H1 (cell line): Measurements from ENCODE around the gene SLC24A1. TPM values are rescaled to one million over a fixed set of nuclear protein-coding genes. Genes with fewer than 3 reads are reported as not detected.
A peak's percentile ranks its signal among the peaks of the same experiment; 100 is the strongest.

Experiments
- CTCF ChIA-PET: fragments of 300-600 bp; sonication (Branson Sonifier 250); formaldehyde crosslinking; loops from one replicate; lab custom pipeline; 2021; ENCODE audit not compliant: partially characterized antibody; lab: Charles Lee
- POLR2A ChIA-PET: fragments of 300-600 bp; sonication (Branson Sonifier 250); formaldehyde crosslinking; loops from one replicate; lab custom pipeline; 2021; ENCODE audit warnings: inconsistent platforms; ENCODE audit not compliant: partially characterized antibody; lab: Charles Lee
- DNase-seq, 2 experiments: peaks; one replicate each; pipeline versions ENCODE4 v3.0.0 to v3.0.0-alpha.2; 2010 to 2022; ENCODE audit warnings: low spot score in 2 of 2, low read depth in 1 of 2, mixed read lengths in 1 of 2
- FAIRE-seq: peaks from 2 replicates; lab custom pipeline; 2011; peaks lifted over from hg19 to GRCh38; lab: Jason Lieb, UNC
- H2AFZ ChIP-seq: 2 replicates; pipeline ENCODE4 v1.8.1; 2012; ENCODE audit warnings: low read length, inconsistent platforms
- H2AK5ac ChIP-seq: 2 replicates; pipeline ENCODE4 v1.6.1; 2013; ENCODE audit warnings: low read depth, low read length
- H2BK120ac ChIP-seq: replicated peaks from 2 replicates; pipeline ENCODE3; 2013; ENCODE audit warnings: low read depth, low read length, inconsistent platforms
- H2BK12ac ChIP-seq: 2 replicates; pipeline ENCODE4 v1.6.1; 2013; ENCODE audit warnings: low read depth, low read length
- H2BK15ac ChIP-seq: 2 replicates; pipeline ENCODE4 v1.6.1; 2013; ENCODE audit warnings: low read length
- H2BK20ac ChIP-seq: 2 replicates; pipeline ENCODE4 v1.6.1; 2013; ENCODE audit warnings: low read length
- H2BK5ac ChIP-seq: 2 replicates; pipeline ENCODE4 v1.6.1; 2013; ENCODE audit warnings: low read depth, low read length
- H3K14ac ChIP-seq: 2 replicates; pipeline ENCODE4 v1.6.1; 2013; ENCODE audit warnings: inconsistent platforms; ENCODE audit not compliant: insufficient read length
- H3K18ac ChIP-seq: 2 replicates; pipeline ENCODE4 v1.6.1; 2013; ENCODE audit warnings: low read length; ENCODE audit errors: extremely low read depth
- H3K23ac ChIP-seq: 2 replicates; pipeline ENCODE4 v1.6.1; 2013; ENCODE audit warnings: inconsistent platforms; ENCODE audit not compliant: insufficient read length
- H3K23me2 ChIP-seq: 2 replicates; pipeline ENCODE4 v1.6.1; 2013; ENCODE audit warnings: low read depth, low read length
- H3K27ac ChIP-seq: 2 replicates; pipeline ENCODE4 v1.6.1; 2011; ENCODE audit warnings: low read depth, low read length, inconsistent platforms
- H3K27me3 ChIP-seq, 4 experiments: replicated peaks in 1 of 4; 1 replicate in 1 of 4; 2 replicates in 3 of 4; pipeline versions ENCODE4 v1.6.1 to v1.8.1; 2011 to 2013; ENCODE audit warnings: low read length in 3 of 4, mild to moderate bottlenecking in 3 of 4, inconsistent platforms in 2 of 4, mixed read lengths in 2 of 4, moderate library complexity in 1 of 4; ENCODE audit not compliant: control insufficient read depth in 3 of 4, insufficient read depth in 3 of 4; ENCODE audit errors: extremely low read depth in 1 of 4
- H3K36me3 ChIP-seq, 4 experiments: 2 replicates each; pipeline versions ENCODE4 v1.6.1 to v1.8.1; 2011 to 2013; ENCODE audit warnings: mild to moderate bottlenecking in 4 of 4, low read length in 3 of 4, moderate library complexity in 2 of 4, control low read depth in 1 of 4, inconsistent platforms in 1 of 4; ENCODE audit not compliant: insufficient read depth in 4 of 4, control insufficient read depth in 2 of 4
- H3K4ac ChIP-seq: replicated peaks from 2 replicates; pipeline ENCODE3; 2013; ENCODE audit warnings: low read length, low read depth, mixed read lengths, inconsistent platforms; ENCODE audit not compliant: insufficient read length
- H3K4me1 ChIP-seq, 4 experiments: replicated peaks in 1 of 4; 1 replicate in 1 of 4; 2 replicates in 3 of 4; pipeline versions ENCODE4 v1.6.1 to v1.8.1; 2011 to 2013; ENCODE audit warnings: low read length in 3 of 4, inconsistent platforms in 2 of 4, mixed read lengths in 1 of 4; ENCODE audit not compliant: insufficient read depth in 4 of 4, control insufficient read depth in 3 of 4
- H3K4me2 ChIP-seq, 2 experiments: 2 replicates each; pipeline versions ENCODE4 v1.6.1 to v1.8.1; 2011 to 2013; ENCODE audit warnings: low read depth in 2 of 2, low read length in 2 of 2, control low read depth in 1 of 2, inconsistent platforms in 1 of 2, mild to moderate bottlenecking in 1 of 2; ENCODE audit not compliant: insufficient read depth in 1 of 2
- H3K4me3 ChIP-seq, 4 experiments: fragments of 200-600, 300-600 bp in 1 of 4; sonication (generic), shearing (Covaris generic), sonication (Bioruptor Twin) in 1 of 4; 2 replicates each; pipeline versions ENCODE4 v1.5.1 to v1.8.1; 2011 to 2016; ENCODE audit warnings: low read length in 4 of 4, low read depth in 3 of 4, control low read depth in 2 of 4, inconsistent platforms in 2 of 4, mild to moderate bottlenecking in 2 of 4, mixed read lengths in 1 of 4, moderate library complexity in 1 of 4; ENCODE audit not compliant: insufficient read depth in 2 of 4; ENCODE audit errors: extremely low read depth in 1 of 4
- H3K56ac ChIP-seq: replicated peaks from 2 replicates; pipeline ENCODE3; 2013; ENCODE audit warnings: low read depth, mild to moderate bottlenecking, mixed read lengths, low read length, inconsistent platforms; ENCODE audit not compliant: insufficient read length
- H3K79me1 ChIP-seq: 2 replicates; pipeline ENCODE4 v1.6.1; 2013; ENCODE audit warnings: low read depth, low read length, control low read depth
- H3K79me2 ChIP-seq, 2 experiments: 2 replicates each; pipeline versions ENCODE4 v1.6.1 to v1.8.1; 2012 to 2013; ENCODE audit warnings: low read length in 2 of 2, mild to moderate bottlenecking in 2 of 2, inconsistent platforms in 1 of 2; ENCODE audit not compliant: insufficient read depth in 2 of 2, control insufficient read depth in 1 of 2
- H3K9ac ChIP-seq, 4 experiments: replicated peaks in 1 of 4; 1 replicate in 1 of 4; 2 replicates in 3 of 4; pipeline versions ENCODE4 v1.6.1 to v1.8.1; 2011 to 2013; ENCODE audit warnings: low read depth in 3 of 4, low read length in 3 of 4, control low read depth in 2 of 4, mild to moderate bottlenecking in 2 of 4, moderate library complexity in 2 of 4, inconsistent platforms in 1 of 4; ENCODE audit errors: extremely low read depth in 1 of 4
- H3K9me3 ChIP-seq, 2 experiments: 2 replicates each; pipeline versions ENCODE4 v1.6.1 to v1.8.1; 2012 to 2013; ENCODE audit warnings: mild to moderate bottlenecking in 2 of 2, moderate library complexity in 2 of 2, control low read depth in 1 of 2, inconsistent platforms in 1 of 2, low read depth in 1 of 2, low read length in 1 of 2, mixed read lengths in 1 of 2; ENCODE audit not compliant: insufficient read depth in 2 of 2
- H4K20me1 ChIP-seq, 2 experiments: replicated peaks in 1 of 2; 2 replicates each; pipeline versions ENCODE3 to v1.8.1; 2011 to 2013; ENCODE audit warnings: inconsistent platforms in 2 of 2, low read length in 2 of 2, mild to moderate bottlenecking in 1 of 2; ENCODE audit not compliant: insufficient read depth in 2 of 2, control insufficient read depth in 1 of 2
- H4K5ac ChIP-seq: 2 replicates; pipeline ENCODE4 v1.6.1; 2013; ENCODE audit warnings: low read length, low read depth, mixed read lengths, inconsistent platforms; ENCODE audit not compliant: insufficient read length
- H4K8ac ChIP-seq: 2 replicates; pipeline ENCODE4 v1.8.0; 2013; ENCODE audit warnings: mild to moderate bottlenecking, moderate library complexity, low read length, inconsistent platforms; ENCODE audit not compliant: insufficient read depth; ENCODE audit errors: extremely low read depth
- H4K91ac ChIP-seq: replicated peaks from 2 replicates; pipeline ENCODE3; 2013; ENCODE audit warnings: low read length, mixed read lengths, inconsistent platforms; ENCODE audit not compliant: insufficient read length
- ATF3 ChIP-seq: IDR thresholded peaks from 2 replicates; pipeline ENCODE4 v1.6.1; 2011; ENCODE audit warnings: low read depth, mild to moderate bottlenecking, low read length; ENCODE audit not compliant: insufficient read depth
- BRCA1 ChIP-seq: IDR thresholded peaks from 2 replicates; pipeline ENCODE4 v1.6.1; 2012; ENCODE audit warnings: low read depth, low read length, improper control_type of control experiment
- RXRA ChIP-seq: IDR thresholded peaks from 2 replicates; pipeline ENCODE4 v1.6.1; 2011; ENCODE audit warnings: low read depth, mild to moderate bottlenecking, low read length, moderate library complexity; ENCODE audit not compliant: insufficient read depth
- SUZ12 ChIP-seq: fragments of 200-600 bp; sonication (generic); IDR thresholded peaks from 2 replicates; pipeline ENCODE4 v1.6.1; 2012; ENCODE audit warnings: mild to moderate bottlenecking, inconsistent platforms, low read length, moderate library complexity, mixed read lengths
- TBP ChIP-seq: IDR thresholded peaks from 2 replicates; pipeline ENCODE4 v1.6.1; 2011; ENCODE audit warnings: low read depth, low read length, improper control_type of control experiment
- WGBS, 2 experiments: shearing (Covaris generic) in 1 of 2; methylation state at CpG; one replicate each; pipeline versions ENCODE4 v1.1.6 to v1.1.7; 2013 to 2015; ENCODE audit warnings: low lambda C conversion rate in 2 of 2, mixed read lengths in 2 of 2, inconsistent platforms in 1 of 2, low coverage in 1 of 2, missing lambda C conversion rate in 1 of 2; ENCODE audit not compliant: insufficient replicate concordance in 2 of 2, insufficient coverage in 1 of 2, insufficient read length in 1 of 2; ENCODE audit errors: extremely low coverage in 1 of 2, missing lambda C conversion rate in 1 of 2; 5-methylcytosine and 5-hydroxymethylcytosine counted together
- polyA plus RNA-seq, 7 experiments: library from polyadenylated mRNA; depleted of rRNA in 3 of 7; stranded (reverse) in 5 of 7; unstranded in 2 of 7; fragments of >200 nt in 5 of 7; fragments of 200-250 nt in 2 of 7; gene quantifications; 1 replicate in 5 of 7; 2 replicates in 1 of 7; 4 replicates in 1 of 7; pipeline versions ENCODE4 v1.2.1 to v1.2.3, GENCODE V29; 2011 to 2013; ENCODE audit warnings: missing spikeins in 2 of 7, mixed read lengths in 2 of 7
- total RNA-seq: library from RNA; stranded (reverse); fragmentation: NEBNext Ultra II Directional; extraction: Animal tissue kit (Norgen Biotek cat#: 25700); gene quantifications from 2 replicates; pipeline ENCODE4 v1.2.1, GENCODE V29; 2021

Gene SLC24A1
- total and polyA plus RNA-seq, 2 of the 8 experiments (the other 6 are each of a cell fraction or from before 2014, with no cell fraction given) = 4.9 to 6.6 TPM

- CTCF ChIA-PET = interaction anchor here (0.7 kb wide), 1 partner anchor 217 kb away, joined by 5 read pairs; no protein-coding TSS in a partner anchor
- TF ChIP-seq SUZ12 (no peak), RXRA (no peak), TBP (no peak), BRCA1 (no peak), ATF3 (no peak)
These were observed 3.1 kb upstream of the SLC24A1 start for GRCh38 chr15:65618560-65619109.

More at GRCh38 chr15:65618560-65619109, 3.1 kb upstream of the SLC24A1 start:
- Histone ChIP-seq H4K8ac (no peak overlapping the region), H3K9ac (no peak overlapping the region), H2BK5ac (no peak overlapping the region), H4K91ac (no peak overlapping the region), H2AK5ac (no peak overlapping the region), H3K9me3 (no peaks in the 10 kb centered on the region), H3K27me3 (no peaks in the 10 kb centered on the region), H3K4me3 (no peak overlapping the region), H3K4ac (no peak overlapping the region), H2AFZ (no peak overlapping the region), H3K27ac (no peak overlapping the region), H2BK15ac (no peak overlapping the region), H4K20me1 (no peaks in the 10 kb centered on the region), H2BK20ac (no peak overlapping the region), H3K4me2 (peak overlapping the region; percentile 30 to 34; a peak in 3 of 4 replicates), H4K5ac (no peak overlapping the region), H3K23ac (no peak overlapping the region), H3K23me2 (no peaks in the 10 kb centered on the region), H2BK12ac (no peak overlapping the region), H3K79me2 (no peaks in the 10 kb centered on the region), H3K36me3 (no peaks in the 10 kb centered on the region), H3K14ac (no peak overlapping the region), H3K56ac (no peak overlapping the region), H3K79me1 (no peaks in the 10 kb centered on the region), H3K4me1 (peaks cover 0 to 4% (median 2%) of the 10 kb centered on the region in 4 experiments; a peak in 3 of 7 replicates), H3K18ac (no peak overlapping the region), H2BK120ac (no peak overlapping the region)
- no peak for DNase-seq
- POLR2A ChIA-PET = interaction anchor here (1.6 kb wide), 1 partner anchor 8 kb away, joined by 9 read pairs; the partner anchor contains the start of gene INTS14
- FAIRE-seq = peak; percentile 19
- WGBS, 2 experiments = 39% methylated on average over 5 of the region's 5 CpGs; no CpG with 5 or more reads in 1 of the 2 experiments
